Thyroid gland (tissue), 4 donors: ENCODE data around the gene IRS1.

Source experiments
- CTCF ChIP-seq, 6 experiments: fragments of 200-600 bp in 3 of 6; fragments of 450-650 bp in 3 of 6; sonication (generic) in 3 of 6; IDR thresholded peaks; one replicate each; pipeline ENCODE4 v1.5.1; 2016 to 2019; ENCODE audit warnings: antibody characterized with exemption in 6 of 6, mild to moderate bottlenecking in 2 of 6, inconsistent platforms in 1 of 6, moderate library complexity in 1 of 6
- POLR2A ChIP-seq, 2 donors: fragments of 450-650 bp; IDR thresholded peaks; one replicate each; pipeline ENCODE4 v1.6.1; 2017; ENCODE audit warnings: antibody characterized with exemption in 2 of 2, mild to moderate bottlenecking in 2 of 2, moderate library complexity in 1 of 2

- no peak for TF ChIP-seq CTCF (IDR thresholded peaks at IDR 0.05)
- no peak for TF ChIP-seq POLR2A (IDR thresholded peaks at IDR 0.05)
Measured at GRCh38 chr2:226837334-226837733, 37.7 kb upstream of the IRS1 start.
